Measurements from ENCODE around the gene CNTNAP2.

CNTNAP2 gene

DNA sequence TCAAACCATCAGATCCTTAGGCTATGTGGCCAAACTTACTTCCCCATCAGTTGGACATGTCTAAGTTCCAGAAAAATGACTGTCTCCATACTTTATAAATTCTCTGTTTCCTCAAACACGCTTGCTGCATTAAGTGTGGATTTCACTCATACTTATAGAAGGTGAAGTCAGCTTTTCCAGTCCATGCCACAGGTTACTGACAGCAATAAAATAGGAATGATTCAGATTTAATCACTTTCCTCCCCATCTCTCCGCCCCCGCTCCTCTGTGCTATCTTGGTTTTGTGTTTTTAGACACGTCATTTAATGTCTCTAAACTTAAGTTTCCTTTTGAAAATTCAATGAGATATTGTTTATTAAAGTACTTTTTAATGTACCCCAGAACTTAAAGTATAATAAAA, 1376.0 kb downstream of the CNTNAP2 start:
- no peak for TF ChIP-seq CTCF (IDR thresholded peaks at IDR 0.05; ENCODE audit: control insufficient read depth, extremely low read depth, insufficient read depth)
- H3K4me3 ChIP-seq (ENCODE audit: low read depth, low read length), result no peak overlapping the region
- DNase-seq (ENCODE audit: low read depth), result no peak

DNA sequence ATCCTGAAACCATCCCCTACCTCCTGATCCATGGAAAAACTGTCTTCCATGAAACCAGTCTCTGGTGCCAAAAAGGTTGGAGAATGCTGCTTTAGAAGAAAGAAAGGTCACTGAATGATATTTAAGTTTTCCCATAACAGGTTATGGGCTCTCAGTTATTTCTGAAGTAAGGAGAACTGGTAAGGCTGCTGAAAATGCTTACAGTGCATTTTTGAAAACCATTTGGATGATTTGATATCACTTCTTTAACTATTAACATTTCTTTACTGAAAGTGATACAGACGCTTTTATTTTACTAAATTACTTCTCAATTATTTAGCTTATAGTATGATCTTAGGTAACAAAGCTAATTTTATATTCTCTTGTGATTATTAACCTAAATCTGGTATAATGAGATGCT, 1379.6 kb downstream of the CNTNAP2 start:
- no peak for DNase-seq (ENCODE audit: low read depth)
- no peak overlapping the region for H3K4me3 ChIP-seq (ENCODE audit: low read depth, low read length)
- no peak for TF ChIP-seq CTCF (IDR thresholded peaks at IDR 0.05; ENCODE audit: control insufficient read depth, extremely low read depth, insufficient read depth)

DNA sequence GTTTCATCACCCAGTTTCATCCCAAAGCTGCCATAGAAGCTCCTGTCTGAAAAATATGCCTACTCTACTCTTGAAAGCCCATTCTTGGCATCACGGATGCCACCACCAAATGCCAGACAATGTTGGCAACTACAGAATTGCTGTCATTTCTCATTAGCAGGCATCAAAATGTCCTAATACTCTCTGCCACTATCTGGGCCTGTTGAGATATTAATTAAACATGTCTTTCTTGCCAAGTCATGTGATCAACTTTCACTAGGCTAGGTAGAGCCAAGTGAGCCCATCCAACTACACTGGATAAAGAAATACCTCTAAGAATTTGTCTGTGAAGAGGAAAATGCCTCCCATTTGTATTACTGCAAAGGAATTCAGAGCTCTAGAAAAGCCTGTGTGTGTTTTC, 1380.6 kb downstream of the CNTNAP2 start:
- TF ChIP-seq CTCF (IDR thresholded peaks at IDR 0.05; ENCODE audit: control insufficient read depth, extremely low read depth, insufficient read depth), result no peak
- DNase-seq (ENCODE audit: low read depth), result no peak
- H3K4me3 ChIP-seq (ENCODE audit: low read depth, low read length), result no peak overlapping the region

DNA sequence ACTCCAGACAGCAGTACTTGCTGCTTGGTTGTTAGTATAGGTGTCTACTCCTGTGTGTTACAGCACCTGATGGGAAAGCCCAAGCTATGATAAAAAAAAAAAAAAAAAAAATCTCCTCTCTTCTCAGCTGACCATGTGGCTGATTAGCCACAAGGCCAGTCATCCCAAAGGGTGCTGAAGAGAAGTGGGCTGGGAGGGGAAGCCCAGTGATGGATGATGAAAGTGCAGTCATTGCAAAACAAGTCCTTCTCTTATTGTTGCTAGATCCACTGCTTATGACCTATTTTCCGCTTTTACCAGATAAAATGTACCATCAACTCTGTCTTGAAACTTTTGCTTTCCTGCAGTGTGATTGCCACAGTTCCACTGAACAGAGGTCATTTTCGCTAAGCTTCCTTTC, 1381.5 kb downstream of the CNTNAP2 start:
- no peak for DNase-seq (ENCODE audit: low read depth)
- TF ChIP-seq CTCF (IDR thresholded peaks at IDR 0.05; ENCODE audit: control insufficient read depth, extremely low read depth, insufficient read depth), result no peak
- H3K4me3 ChIP-seq (ENCODE audit: low read depth, low read length), result no peak overlapping the region

- H3K4me3 ChIP-seq (ENCODE audit: low read depth, low read length), result no peak overlapping the region
- no peak for TF ChIP-seq CTCF (IDR thresholded peaks at IDR 0.05; ENCODE audit: control insufficient read depth, extremely low read depth, insufficient read depth)
- no peak for DNase-seq (ENCODE audit: low read depth)
Observed at GRCh38 chr7:147509035-147509501, 1392.5 kb downstream of the CNTNAP2 start.

- no peak for TF ChIP-seq CTCF (IDR thresholded peaks at IDR 0.05; ENCODE audit: control insufficient read depth, extremely low read depth, insufficient read depth)
- no peak for DNase-seq (ENCODE audit: low read depth)
- H3K4me3 ChIP-seq (ENCODE audit: low read depth, low read length), result no peak overlapping the region
Observed at GRCh38 chr7:147509541-147510200, 1393.1 kb downstream of the CNTNAP2 start.

DNA sequence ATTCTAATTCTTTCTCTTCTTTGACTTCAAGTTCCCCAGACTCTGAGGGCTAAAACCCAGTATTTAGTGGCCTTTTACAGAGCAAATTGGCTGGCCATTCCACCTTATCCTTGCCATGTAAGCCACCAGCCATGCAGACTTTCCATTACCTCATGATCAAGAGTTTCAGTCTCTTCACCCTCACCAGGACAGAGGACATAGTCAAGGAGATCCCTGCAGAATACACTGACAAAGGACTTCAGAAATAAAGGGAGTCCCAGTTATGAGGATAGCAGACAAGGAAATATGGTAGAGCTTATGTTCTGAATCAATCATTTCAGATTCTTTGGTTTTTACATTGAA, 1393.6 kb downstream of the CNTNAP2 start:
- TF ChIP-seq CTCF (IDR thresholded peaks at IDR 0.05; ENCODE audit: control insufficient read depth, extremely low read depth, insufficient read depth), result no peak
- DNase-seq (ENCODE audit: low read depth), result no peak
- H3K4me3 ChIP-seq (ENCODE audit: low read depth, low read length), result no peak overlapping the region
